DOHH2 (cell line): ENCODE results near the gene UBR1.
"Not testable (repeated sequence)": the region's sequence is repeated elsewhere in the genome, so short reads cannot be mapped to it uniquely, and the experiment has no call there.

ENCODE experiments used
- H3F3A ChIP-seq: fragments of 200-600 bp; sonication (generic), shearing (Covaris generic); 2 replicates; pipeline ENCODE4 v1.6.0; 2016; ENCODE audit warnings: antibody characterized with exemption, mild to moderate bottlenecking; ENCODE audit not compliant: control insufficient read depth, insufficient read depth
- H3K27ac ChIP-seq: fragments of 200-600 bp; sonication (generic); 2 replicates; pipeline ENCODE4 v1.5.1; 2014; ENCODE audit warnings: low read depth, mild to moderate bottlenecking, low read length, moderate library complexity
- H3K27me3 ChIP-seq: fragments of 200-600 bp; sonication (generic); 2 replicates; pipeline ENCODE4 v1.6.1; 2014; ENCODE audit warnings: mild to moderate bottlenecking, low read length, mixed read lengths; ENCODE audit not compliant: control insufficient read depth
- H3K36me3 ChIP-seq: fragments of 200-600 bp; sonication (generic); 2 replicates; pipeline ENCODE4 v1.6.1; 2014; ENCODE audit warnings: mild to moderate bottlenecking, low read length, moderate library complexity, mixed read lengths; ENCODE audit not compliant: control insufficient read depth
- H3K4me1 ChIP-seq: fragments of 200-600 bp; sonication (generic); 2 replicates; pipeline ENCODE4 v1.6.1; 2014; ENCODE audit warnings: mild to moderate bottlenecking, low read length, mixed read lengths; ENCODE audit not compliant: control insufficient read depth
- H3K4me2 ChIP-seq: fragments of 200-600 bp; sonication (generic); 2 replicates; pipeline ENCODE4 v1.6.0; 2014; ENCODE audit warnings: mild to moderate bottlenecking, low read length, moderate library complexity
- H3K4me3 ChIP-seq: fragments of 200-600 bp; sonication (generic); 2 replicates; pipeline ENCODE4 v1.5.1; 2014; ENCODE audit warnings: mild to moderate bottlenecking, low read length, mixed read lengths
- H3K79me2 ChIP-seq: fragments of 200-600 bp; sonication (generic); 2 replicates; pipeline ENCODE4 v1.6.1; 2014; ENCODE audit warnings: mild to moderate bottlenecking, low read length, mixed read lengths; ENCODE audit not compliant: control insufficient read depth
- H3K9me2 ChIP-seq: fragments of 200-600 bp; sonication (generic); replicated peaks from 2 replicates; pipeline ENCODE4 v1.6.1; 2014; ENCODE audit warnings: mild to moderate bottlenecking, low read length, mixed read lengths; ENCODE audit not compliant: control insufficient read depth
- H3K9me3 ChIP-seq: fragments of 200-600 bp; sonication (generic); 2 replicates; pipeline ENCODE4 v1.6.1; 2014; ENCODE audit warnings: antibody characterized with exemption, low read length, mixed read lengths; ENCODE audit not compliant: control insufficient read depth, insufficient read depth
- H4K20me1 ChIP-seq: fragments of 200-600 bp; sonication (generic); 2 replicates; pipeline ENCODE4 v1.6.0; 2014; ENCODE audit warnings: low read depth, mild to moderate bottlenecking, antibody characterized with exemption, low read length, moderate library complexity; ENCODE audit not compliant: control insufficient read depth, insufficient read depth
- EZH2phosphoT487 ChIP-seq: fragments of 200-600 bp; sonication (generic); IDR thresholded peaks from 2 replicates; pipeline ENCODE4 v1.6.1; 2017; ENCODE audit warnings: borderline replicate concordance, mild to moderate bottlenecking, antibody characterized with exemption, low read length, moderate library complexity, mixed read lengths
- TF ChIP-seq, protein P1 (sequence below): fragments of 200-600 bp; sonication (generic); IDR thresholded peaks from one replicate; pipeline ENCODE4 v1.5.1; 2014; ENCODE audit warnings: antibody characterized with exemption, mild to moderate bottlenecking, low read depth, low read length; ENCODE audit not compliant: poor library complexity, severe bottlenecking

Gene UBR1

DNA sequence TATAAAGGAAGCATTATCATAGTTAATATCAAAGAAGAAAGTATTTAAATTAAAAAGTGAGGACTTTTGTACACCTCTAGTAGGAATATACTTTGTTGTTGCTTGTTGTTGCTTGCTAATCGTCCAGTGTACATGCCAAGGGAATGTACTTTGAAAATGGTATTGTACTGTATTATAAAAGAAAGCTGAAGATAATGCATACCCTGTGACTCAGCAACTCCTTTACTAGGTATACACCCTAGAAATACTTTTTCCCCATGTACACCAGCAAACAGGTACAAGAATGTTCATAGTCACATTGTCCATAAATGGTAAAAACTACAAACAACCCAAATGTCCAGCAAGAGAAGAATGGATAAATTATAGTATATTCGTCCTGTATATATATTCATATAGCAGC lies 197.3 kb downstream of the UBR1 start:
- H3K4me3 ChIP-seq: no peak overlapping the region
- TF ChIP-seq, protein P1, sequence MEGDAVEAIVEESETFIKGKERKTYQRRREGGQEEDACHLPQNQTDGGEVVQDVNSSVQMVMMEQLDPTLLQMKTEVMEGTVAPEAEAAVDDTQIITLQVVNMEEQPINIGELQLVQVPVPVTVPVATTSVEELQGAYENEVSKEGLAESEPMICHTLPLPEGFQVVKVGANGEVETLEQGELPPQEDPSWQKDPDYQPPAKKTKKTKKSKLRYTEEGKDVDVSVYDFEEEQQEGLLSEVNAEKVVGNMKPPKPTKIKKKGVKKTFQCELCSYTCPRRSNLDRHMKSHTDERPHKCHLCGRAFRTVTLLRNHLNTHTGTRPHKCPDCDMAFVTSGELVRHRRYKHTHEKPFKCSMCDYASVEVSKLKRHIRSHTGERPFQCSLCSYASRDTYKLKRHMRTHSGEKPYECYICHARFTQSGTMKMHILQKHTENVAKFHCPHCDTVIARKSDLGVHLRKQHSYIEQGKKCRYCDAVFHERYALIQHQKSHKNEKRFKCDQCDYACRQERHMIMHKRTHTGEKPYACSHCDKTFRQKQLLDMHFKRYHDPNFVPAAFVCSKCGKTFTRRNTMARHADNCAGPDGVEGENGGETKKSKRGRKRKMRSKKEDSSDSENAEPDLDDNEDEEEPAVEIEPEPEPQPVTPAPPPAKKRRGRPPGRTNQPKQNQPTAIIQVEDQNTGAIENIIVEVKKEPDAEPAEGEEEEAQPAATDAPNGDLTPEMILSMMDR: no peak
- no peak for TF ChIP-seq EZH2phosphoT487

DNA sequence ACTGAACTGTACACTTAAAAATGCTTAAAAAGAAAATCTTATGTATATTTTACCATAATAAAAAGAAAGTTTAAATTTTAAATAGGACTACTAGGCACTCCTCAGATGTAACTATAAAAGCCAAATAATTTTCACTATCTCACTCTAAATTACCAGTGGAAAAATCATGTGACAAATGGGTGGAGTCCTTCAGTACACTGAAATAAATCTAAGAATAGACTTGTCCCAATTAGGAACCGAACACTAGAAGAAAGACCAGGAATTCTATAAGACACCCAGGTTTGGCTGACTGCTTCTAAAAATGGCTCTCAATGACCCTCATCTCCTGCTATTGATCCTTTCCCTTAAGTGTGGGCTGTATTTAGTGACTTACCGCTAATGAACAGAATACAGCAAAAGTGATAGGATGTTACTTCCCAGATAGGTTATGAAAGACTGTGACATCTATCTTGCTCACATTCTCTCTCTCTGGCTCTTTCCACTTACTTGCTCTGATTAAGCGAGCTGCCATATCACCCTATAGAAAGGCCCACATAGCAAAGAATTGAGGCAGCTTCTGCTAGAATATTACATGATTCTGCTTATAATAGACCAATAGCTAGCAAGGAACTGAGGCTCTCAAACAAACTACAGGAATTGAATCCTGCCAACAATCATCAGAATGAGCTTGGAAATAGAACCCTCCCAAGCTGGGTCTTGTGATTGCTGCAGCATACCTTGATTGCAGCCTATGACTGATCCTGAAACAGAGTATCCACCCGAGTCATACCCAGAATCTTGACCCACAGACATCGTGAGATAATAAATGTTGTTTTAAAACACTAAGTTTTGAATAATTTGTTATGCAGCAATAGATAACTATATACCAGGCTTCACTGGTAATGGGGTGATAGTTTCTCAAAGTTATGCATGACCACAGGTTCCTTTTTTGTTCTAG lies 202.2 kb downstream of the UBR1 start:
- no peak overlapping the region for H3K4me2 ChIP-seq
- H3K79me2 ChIP-seq: peaks cover 40% of the 10 kb centered on the region
- no peaks in the 10 kb centered on the region for H4K20me1 ChIP-seq
- H3K4me1 ChIP-seq: no peaks in the 10 kb centered on the region
- no peaks in the 10 kb centered on the region for H3K27me3 ChIP-seq
- no peaks in the 10 kb centered on the region for H3K9me2 ChIP-seq
- H3K4me3 ChIP-seq: no peak overlapping the region
- no peak overlapping the region for H3K27ac ChIP-seq
- TF ChIP-seq, protein P1: no peak
- no peak for TF ChIP-seq EZH2phosphoT487
- H3K9me3 ChIP-seq: no peaks in the 10 kb centered on the region
- H3K36me3 ChIP-seq: no peaks in the 10 kb centered on the region
- H3F3A ChIP-seq: no peaks in the 10 kb centered on the region

More for the DNA sequence above, 197.3 kb downstream of the UBR1 start:
- Histone ChIP-seq H3K79me2 (peaks cover 65% of the 10 kb centered on the region), H4K20me1 (no peaks in the 10 kb centered on the region; the same call in 1 of the 2 replicates), H3K4me1 (no peaks in the 10 kb centered on the region), H3K4me2 (no peak overlapping the region), H3K9me3 (no peaks in the 10 kb centered on the region), H3K36me3 (no peaks in the 10 kb centered on the region), H3F3A (no peaks in the 10 kb centered on the region), H3K9me2 (no peaks in the 10 kb centered on the region), H3K27ac (no peak overlapping the region), H3K27me3 (no peaks in the 10 kb centered on the region)

DNA sequence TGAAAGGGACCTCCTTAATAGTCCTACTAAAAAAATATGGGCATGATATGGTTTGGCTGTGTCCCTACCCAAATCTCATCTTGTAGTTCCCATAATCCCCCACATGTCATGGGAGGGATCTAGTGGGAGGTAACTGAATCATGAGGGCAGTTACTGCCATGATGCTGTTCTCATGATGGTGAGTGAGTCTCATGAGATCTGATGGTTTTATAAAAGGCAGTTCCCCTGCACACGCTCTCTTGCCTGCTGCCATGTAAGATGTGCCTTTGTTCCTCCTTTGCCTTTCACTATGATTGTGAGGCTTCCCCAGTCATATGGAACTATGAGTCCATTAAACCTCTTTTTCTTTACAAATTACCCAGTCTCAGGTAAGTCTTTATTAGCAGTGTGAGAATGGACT lies 211.9 kb downstream of the UBR1 start:
- H4K20me1 ChIP-seq, H3F3A ChIP-seq, H3K4me2 ChIP-seq, H3K9me3 ChIP-seq, H3K27ac ChIP-seq, H3K27me3 ChIP-seq, H3K9me2 ChIP-seq, H3K4me1 ChIP-seq, H3K36me3 ChIP-seq, H3K4me3 ChIP-seq: not testable (repeated sequence)
- peaks cover 40% of the 10 kb centered on the region for H3K79me2 ChIP-seq
